OCI-M2 (cell line): ENCODE measurements around the gene ADAMTS18.

Experiments used
- DNase-seq: peaks from one replicate; lab custom pipeline; 2025; ENCODE audit not compliant: unreplicated experiment; lab: John Stamatoyannopoulos, UW

Gene ADAMTS18

DNA sequence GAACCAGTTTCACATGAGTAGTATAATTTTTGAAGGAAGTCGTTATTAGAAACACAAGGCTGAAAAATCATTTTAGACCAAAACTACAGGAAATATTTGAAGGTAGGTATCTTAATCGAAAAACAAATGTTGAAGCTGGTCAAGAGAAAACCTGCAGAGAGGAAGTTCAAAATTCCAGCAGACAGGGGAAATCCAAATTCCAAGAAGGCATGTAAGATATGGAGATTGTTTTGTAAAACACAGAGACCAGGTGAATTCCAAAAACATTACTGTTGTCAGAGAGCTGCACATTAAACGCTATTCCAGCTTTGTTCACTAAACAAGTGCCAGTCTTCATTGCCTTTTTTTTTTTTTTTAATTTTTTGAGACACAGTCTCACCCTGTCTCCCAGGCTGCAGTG, 38.4 kb downstream of the ADAMTS18 start:
- no peak for DNase-seq

DNA sequence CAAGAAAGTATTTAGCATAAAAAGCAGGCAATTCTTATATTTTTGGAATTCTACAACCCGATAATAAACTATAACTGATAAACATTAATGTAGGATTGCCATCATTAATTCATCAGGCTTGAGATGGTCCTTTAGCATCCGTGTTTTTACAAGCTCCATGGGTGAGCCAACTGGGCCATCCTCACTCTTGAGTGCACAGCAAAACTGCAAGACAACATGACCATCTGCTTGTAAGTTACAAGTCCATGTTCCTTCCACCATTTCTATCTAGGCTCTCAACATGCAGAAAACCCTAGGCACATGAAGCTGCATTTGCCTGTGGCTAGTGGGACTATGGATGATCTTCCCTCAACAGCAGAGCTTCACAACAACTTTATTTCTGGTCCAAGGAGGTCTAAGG, 40.1 kb downstream of the ADAMTS18 start:
- DNase-seq = no peak

DNA sequence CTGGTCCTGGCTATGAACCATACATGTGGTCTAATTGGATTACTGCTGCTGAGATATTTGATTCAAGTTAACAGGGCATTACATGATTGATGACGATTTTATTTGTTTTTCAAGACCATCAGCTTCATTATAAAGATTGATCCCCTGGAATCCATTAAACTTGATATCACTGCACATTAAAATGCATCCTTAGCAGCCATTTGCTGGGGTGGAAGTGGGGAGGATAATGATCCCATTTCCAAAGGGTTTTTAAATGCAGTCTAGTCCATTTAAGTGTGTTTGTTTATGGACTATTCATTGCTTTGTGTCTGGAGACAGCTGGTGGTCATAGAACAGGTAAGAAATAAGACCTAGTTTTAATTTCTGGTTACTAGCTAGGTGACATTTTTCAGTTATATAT, 40.9 kb downstream of the ADAMTS18 start:
- DNase-seq = no peak

DNA sequence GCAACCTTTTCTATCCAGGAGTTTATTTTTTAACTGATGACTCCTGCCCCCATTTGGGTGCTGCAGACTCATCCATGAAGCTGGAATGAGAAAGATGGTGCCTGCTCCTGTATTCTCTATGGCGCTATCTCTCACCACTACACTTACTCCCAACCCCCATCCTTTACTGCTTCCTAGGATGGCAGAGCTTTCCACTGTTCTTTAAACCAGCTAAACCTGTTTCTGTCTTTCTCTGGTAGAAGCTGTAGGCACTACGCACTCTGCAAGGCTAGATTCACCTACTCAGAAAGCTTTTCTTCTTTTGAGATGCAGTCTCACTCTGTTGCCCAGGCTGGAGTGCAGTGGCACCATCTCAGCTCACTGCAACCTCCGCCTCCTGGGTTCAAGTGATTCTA, 47.0 kb downstream of the ADAMTS18 start:
- no peak for DNase-seq

DNA sequence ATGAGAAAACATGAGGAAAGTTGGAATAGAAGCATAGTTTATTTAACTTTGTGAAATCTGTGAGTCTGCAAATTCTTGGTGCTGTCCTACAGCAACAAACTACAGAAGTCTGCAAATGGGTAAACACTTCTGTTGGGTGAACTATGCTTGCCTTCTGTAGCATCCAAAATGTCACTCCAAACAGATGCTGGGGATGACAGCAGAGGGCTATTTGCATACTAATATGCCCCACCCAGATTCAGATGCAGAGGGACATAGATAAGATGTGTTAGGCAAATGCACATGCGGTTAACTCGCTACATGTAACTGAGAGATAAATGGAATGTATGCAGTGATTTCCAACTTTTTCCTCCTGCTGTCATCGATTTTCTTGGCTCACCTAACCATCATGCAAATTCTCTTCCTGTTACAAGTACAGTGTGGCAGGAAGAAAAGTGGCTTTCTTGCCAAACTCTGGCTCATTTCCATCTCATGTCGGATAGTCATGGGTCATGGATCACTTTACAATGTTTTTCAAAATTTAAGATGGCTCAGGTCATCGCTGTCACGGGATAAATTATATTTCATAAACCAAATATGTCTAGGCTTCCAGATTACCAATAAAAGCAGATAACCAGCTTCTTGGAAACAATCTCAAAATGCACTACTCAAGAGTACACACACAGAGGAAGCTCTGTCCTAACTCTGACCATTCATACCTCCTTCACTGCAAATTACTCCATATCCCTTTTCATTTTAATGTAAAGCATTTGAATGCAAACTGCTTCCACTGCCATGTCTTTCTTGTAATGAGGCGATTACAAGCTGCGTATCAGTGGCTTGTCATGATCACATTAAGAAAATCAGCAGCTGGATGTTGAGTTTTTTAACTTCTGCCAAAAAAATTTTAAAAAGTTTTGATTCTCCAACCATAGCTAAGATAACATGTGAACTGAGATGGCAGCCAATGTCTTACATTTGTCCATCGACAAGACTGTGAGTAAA, 47.7 kb downstream of the ADAMTS18 start:
- DNase-seq = no peak

DNA sequence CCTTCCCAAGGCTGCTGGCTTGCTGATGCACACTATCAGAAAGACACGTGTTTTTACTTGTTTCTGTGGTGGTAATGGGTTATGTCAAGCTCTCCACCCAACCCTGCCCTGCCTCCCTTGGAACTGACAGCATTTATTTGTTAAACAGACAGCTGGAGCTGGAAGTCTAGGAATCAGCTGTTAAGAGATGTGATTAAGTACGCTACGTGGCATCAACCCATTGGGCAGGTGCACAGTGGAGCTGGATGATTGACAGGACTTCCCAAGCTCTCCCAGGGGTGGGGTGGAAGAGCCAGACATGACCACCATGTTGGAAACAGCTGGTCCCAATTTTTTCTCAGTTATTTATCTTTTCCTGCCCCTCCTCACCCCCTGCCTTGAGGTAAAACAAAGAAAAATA, 49.4 kb downstream of the ADAMTS18 start:
- DNase-seq = no peak

DNA sequence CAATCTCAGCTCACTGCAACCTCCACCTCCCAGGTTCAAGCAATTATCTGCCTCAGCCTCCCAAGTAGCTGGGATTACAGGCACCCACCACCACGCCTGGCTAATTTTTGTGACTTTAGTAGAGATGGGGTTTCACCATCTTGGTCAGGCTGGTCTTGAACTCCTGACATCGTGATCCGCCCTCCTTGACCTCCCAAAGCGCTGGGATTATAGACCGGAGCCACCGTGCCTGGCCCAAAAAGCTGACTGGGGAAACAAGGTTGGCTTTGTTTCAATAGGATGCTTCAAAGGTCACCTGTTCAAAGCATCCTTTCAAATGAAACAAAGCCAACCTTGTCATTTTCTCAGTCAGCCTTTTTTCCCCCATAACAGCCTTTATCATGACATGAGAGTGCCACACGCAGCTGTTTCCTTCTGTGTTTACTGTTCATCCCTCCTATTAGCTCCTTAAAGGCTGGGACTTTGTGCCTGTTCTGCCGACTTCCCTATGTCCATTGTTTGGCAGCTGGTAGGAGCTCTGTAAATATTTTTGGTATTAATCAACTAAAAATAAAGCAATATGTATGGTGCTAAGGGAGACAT, 51.1 kb downstream of the ADAMTS18 start:
- no peak for DNase-seq

DNA sequence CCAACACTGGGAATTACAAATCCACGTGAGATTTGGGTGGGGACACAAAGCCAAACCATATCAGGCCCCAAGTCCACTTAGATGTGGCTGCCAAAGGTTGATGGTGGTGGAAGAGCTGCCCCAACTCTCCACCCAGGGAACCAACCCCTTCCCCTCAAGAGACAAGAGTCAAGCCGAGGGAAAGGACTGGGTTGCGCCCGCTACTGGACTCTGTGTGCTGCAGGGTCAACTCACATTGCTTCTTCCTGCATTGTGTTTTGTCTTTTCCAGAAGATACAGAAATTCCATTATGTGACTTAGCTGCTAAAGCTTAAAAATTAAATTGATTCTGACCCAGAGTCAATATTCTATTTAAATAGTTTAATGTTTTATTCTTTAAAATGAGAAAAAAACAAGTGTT, 58.5 kb downstream of the ADAMTS18 start:
- no peak for DNase-seq

DNA sequence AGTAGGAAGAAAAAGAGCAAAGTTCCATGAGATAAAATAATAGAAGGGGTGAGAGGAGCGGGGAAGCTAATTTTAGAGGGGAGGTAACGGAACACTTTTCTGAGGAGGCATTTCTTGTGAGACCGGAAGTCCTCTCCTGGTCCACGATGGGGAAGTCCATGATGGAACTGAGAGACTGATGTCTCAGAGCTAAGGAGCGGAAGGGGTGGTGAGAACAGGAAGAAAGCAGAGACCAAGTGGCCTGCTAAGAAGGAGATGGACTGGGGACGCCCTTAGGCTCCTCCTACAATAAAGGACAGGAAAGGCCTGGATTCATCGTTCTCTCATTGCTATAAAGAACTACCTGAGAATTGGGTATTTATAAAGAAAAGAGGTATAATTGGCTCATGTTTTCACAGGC, 59.4 kb downstream of the ADAMTS18 start:
- DNase-seq = no peak

DNA sequence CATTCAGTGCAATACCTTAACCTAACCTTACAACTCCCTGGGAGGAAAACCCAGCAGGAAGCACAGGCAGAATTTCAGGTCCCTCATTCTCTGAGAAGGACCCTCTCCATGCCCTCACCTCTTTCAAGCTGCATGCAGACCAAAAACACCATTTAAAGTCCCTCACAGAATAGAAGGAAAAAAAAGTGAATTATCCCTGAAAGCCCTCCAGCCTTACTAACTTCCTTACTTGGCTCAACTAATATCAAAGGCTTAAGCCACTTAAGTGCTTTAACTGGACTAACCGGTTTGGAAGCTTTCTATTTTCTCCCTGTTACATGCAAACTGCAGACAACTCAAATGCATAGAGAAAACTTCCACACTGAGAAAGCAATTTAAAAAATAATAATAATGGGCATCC, 60.5 kb downstream of the ADAMTS18 start:
- no peak for DNase-seq

DNA sequence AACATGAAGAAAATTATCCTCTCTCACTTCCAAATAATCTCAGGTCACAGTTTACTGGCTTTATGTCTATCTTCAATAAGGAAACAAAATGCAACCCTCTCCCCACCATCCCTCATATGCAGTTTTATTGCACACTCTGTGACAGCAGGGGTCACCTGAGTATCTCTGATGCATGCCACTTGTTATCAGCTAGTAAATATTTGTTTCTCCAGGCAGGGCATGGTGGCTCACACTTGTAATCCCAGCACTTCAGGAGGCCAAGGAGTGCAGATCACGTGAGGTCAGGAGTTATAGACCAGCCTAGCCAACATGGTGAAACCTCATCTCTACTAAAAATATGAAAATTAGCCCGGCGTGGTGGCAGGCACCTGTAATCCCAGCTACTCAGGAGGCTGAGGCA, 61.1 kb downstream of the ADAMTS18 start:
- DNase-seq = no peak

DNA sequence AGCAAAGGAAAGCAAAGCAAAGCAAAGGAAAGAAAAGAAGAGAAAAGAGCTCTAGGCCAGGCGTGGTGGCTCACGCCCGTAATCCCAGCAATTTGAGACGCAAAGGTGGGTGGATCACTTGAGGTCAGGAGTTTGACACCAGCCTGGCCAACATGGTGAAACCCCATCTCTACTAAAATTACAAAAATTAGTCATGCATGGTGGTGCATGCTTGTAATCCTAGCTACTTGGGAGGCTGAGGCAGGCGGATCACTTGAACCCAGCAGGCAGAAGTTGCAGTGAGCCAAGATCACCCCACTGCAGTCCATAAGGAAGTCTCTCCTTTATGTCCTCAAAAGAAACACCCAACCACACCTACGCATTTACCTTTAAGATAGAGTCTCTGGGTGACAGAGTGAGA, 70.1 kb downstream of the ADAMTS18 start:
- DNase-seq = no peak

DNA sequence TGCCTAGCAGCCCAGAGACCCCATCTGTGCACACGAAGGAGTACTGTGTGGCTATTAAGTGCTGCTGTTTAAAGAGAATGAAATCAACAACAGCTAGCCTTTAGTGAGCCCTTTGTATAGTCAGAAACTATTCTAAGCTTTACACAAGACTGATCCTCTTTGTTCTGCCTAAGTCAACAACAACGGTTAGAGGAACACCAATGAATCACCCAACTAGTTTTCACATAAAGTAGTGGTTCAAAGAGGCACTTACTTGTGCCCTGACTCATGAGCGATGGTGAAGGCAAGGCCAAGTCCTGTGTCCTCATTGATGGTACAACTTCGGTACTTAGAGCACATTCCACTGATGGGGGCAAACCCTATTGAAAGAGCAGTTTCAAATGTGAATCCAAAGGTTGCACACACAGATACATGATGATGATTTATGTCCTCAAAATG, 75.8 kb downstream of the ADAMTS18 start:
- no peak for DNase-seq

DNA sequence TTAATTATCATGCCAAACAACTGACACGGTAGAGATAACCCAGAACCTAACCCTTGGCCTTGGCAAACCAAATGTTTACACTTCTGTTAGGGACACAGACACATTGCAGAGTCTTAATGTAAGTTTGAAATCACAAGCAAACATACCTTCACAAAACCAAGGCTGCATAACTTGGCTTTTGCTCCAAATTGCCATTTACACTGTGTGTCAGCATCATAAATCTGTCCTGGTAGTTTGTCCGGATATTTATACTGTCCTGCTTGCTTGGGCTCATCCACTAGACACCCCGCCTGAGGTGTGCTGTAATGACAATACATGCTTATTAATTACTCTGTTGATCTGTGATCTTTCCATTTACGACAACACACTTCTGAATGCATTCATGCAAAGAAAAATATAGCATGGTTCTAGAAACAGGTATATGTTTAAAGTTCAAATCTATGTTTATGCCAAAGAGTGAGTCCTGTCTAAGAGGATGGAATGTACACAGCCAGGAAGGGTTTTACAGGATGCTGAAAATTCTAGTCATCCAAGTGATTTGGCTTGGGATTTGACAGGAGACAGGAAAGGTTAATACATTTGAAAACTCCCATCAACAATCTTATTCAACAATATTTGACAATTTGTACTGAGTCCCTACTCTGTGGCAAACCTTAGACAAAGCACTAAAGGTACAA, 81.1 kb downstream of the ADAMTS18 start:
- no peak for DNase-seq

DNA sequence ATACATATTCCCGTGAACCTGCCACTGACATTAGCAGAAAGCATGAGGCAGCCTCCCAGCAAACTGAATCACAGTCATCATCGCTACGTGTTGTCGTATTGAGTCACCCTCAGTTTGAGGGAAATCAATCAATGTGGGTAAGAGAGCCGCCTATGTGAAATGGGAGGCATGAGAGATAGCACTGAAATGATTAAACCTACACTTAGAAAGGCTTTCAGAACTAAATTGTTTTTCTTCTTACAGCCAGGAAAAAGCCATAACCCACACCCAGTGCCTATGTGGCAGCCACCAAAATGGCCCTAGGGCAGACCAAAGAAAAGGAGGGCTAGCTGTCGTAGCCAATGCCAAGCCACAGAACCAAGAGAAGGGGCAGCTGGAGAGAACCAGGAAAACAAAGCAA, 90.5 kb downstream of the ADAMTS18 start:
- DNase-seq = no peak

DNA sequence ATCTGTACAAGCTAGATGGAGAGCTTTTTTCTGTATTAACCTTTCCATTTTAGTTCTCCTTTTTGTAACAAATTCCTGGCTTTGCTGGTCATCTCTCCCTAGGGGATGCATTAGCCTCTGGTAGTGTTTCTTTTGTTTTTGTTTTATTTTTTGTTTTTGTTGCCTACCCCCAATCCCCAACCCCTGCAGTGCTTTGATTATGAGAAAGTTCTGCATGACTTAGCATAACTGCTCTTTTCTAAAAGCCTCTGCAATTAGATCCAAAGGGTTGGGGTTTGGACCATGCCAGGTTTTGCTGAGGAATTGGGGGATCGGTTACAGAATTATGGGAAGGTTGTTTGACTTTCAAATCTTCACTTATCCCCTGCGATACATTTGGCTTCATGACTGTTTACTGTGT, 98.2 kb downstream of the ADAMTS18 start:
- no peak for DNase-seq

DNA sequence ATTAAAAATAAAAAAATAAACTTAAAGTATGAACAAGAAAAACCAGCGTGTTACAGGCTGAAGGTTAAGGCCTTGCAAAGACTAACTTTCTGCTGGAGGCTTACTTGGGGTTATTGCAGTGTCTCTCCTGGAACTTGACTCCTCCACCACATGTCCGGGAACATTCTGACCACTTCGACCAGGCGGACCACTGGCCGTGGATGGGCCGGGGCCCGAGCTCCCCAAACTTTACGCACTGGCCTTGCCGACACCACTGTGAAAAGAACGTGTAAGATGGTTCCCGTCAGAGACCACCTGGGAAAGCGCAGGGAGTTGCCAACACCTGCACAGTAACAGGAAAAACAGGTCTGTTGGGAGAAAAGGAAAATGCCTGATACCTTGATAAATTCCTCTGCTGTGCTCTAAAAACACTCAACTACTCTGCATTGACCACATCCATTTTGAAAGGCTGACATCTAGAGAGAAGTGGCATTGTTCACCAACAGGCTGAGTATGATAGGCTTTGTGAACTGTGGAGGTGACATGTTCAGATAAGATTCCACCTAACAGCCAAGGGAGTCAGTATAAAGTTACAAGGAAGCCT, 99.1 kb downstream of the ADAMTS18 start:
- no peak for DNase-seq

DNA sequence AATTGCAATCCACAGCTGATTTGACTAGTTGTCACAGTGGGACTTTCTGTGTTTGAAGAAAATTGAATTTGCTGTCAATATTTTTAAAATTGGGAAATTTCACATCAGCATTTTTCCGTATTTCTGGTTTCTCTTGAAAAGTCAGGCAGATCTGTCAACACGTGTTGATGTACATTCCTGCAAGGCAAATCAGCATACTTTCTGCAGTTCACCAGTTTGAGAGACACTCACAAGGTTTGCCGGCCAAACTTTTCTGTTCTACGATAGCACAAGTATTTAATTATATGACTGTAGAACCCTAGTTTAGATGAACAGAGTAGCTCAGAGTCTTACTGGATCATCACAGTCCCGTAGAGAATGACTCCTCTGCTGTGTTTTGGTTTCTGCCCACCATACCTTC, 102.0 kb downstream of the ADAMTS18 start:
- DNase-seq = no peak

DNA sequence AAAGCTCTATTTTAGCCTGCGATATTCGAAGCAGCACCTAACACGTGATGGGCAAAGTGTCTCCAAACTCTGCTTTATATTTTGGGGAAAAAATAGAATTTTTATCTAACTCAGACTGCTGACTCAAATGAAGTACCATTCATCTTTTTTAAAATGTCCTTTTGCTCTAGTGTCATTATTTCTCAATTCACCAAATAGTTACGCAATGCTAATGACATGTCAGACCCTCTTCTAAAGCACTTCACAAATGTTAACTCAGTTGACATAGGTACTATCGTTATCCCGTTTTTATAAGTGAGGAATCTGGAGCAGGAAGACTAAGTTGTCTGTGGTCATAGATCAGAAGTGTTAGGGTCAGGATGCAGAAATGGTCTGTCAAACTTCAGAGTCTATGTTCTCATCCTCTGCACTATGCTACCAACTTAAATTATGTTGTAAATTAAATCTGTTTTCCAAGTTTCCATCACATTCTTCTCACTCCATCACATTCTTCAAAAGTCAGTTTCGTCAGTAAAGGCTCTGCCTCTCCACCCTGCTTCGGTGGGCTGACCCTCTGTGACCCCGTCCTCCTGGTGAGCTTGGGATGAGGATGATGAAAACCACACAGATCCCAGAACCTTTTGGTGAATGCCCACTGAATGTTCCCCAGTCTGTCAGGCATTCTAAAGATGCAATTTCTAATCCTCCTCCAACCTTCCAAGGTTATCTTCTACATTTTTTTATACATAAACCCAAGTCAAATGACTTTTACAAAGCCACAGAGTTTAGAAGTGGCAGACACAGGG, 102.8 kb downstream of the ADAMTS18 start:
- DNase-seq = no peak

DNA sequence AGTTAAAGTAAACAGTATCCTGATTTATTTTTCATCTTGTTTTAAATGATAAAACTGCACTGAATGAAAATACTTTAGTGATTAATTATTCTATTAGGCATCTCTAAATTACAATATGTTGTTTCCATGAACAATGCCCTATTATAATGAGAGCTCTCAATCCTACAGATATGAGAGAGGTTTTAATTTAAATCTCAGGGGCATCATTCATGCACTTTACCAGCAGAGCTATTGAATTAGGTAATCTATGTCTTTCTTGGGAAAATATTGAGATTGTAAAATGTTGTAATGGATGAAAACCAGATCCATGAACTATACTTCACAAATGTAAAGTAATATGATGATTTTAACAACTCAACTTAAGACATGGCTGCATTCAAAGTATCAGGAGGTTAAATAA, 103.8 kb downstream of the ADAMTS18 start:
- no peak for DNase-seq
